RWPE1 (cell line): ENCODE data around the gene ZNF442.
"Not testable (repeated sequence)": the region's sequence is repeated elsewhere in the genome, so short reads cannot be mapped to it uniquely, and the experiment has no call there.

Experiments used
- CTCF ChIA-PET: fragments of 350-600 bp; sonication (Branson Sonifier 250); formaldehyde crosslinking; extraction: SDS; loops from one replicate; lab custom pipeline; 2021; lab: Yijun Ruan, JAX
- POLR2A ChIA-PET: fragments of 400-600 bp; formaldehyde crosslinking; extraction: SDS; loops from one replicate; lab custom pipeline; 2020; ENCODE audit warnings: antibody characterized with exemption; ENCODE audit not compliant: low non-redundant PET; lab: Yijun Ruan, JAX
- DNase-seq: peaks from one replicate; pipeline ENCODE4 v3.0.0; 2012; ENCODE audit warnings: low spot score
- H3K27ac ChIP-seq: fragments of 450-650 bp; 2 replicates; pipeline ENCODE4 v1.5.1; 2017
- TF ChIP-seq, protein P1 (sequence below): fragments of 450-650 bp; conservative IDR thresholded peaks from 2 replicates; pipeline ENCODE4 v1.5.1; 2017; ENCODE audit warnings: low read depth, mild to moderate bottlenecking

Gene ZNF442

DNA sequence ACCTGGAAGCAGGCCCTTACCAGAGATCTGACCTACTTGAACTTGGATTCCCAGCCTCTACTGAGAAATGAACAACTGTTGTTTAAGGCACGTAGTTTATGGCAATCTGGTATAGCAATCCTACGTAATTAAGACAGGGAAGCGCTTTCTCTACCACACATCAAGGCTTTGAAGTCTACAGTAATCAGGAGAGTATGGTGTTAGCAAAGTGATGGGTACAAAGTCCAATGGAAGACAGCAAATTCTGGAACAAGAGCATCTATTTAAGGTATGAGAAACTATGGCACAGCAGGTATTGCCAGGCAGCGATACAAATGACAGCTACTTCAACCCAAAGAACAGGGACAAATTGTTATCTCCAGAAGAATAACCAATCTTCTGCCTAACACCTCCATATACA lies 35.1 kb downstream of the ZNF442 start:
- ChIA-PET CTCF (no interaction called here), POLR2A (interaction anchor here (0.7 kb wide), 1 partner anchor 35 kb away, joined by 3 read pairs; no protein-coding TSS in a partner anchor)
- TF ChIP-seq, protein P1, sequence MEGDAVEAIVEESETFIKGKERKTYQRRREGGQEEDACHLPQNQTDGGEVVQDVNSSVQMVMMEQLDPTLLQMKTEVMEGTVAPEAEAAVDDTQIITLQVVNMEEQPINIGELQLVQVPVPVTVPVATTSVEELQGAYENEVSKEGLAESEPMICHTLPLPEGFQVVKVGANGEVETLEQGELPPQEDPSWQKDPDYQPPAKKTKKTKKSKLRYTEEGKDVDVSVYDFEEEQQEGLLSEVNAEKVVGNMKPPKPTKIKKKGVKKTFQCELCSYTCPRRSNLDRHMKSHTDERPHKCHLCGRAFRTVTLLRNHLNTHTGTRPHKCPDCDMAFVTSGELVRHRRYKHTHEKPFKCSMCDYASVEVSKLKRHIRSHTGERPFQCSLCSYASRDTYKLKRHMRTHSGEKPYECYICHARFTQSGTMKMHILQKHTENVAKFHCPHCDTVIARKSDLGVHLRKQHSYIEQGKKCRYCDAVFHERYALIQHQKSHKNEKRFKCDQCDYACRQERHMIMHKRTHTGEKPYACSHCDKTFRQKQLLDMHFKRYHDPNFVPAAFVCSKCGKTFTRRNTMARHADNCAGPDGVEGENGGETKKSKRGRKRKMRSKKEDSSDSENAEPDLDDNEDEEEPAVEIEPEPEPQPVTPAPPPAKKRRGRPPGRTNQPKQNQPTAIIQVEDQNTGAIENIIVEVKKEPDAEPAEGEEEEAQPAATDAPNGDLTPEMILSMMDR = no peak
- H3K27ac ChIP-seq = no peak overlapping the region
- no peak for DNase-seq

DNA sequence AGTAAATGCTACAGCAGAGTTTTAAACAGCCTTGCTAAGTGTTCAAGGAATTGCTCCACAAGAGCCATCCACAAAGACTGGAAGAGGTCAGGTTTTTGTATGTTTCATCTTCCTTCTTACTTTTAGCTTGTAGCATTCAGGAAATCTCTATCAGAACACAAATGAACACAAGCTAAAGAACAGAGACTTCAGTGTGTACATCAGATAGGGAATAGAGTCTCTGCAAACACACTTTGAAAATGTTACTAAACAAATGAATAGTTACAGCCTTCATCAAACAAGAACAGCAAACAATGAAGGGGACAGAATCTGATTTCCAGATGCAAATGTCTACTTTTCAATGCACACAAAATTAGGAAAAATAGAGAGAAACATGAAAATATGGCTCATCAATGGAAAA lies 39.8 kb downstream of the ZNF442 start:
- no peak for DNase-seq
- H3K27ac ChIP-seq = no peak overlapping the region
- POLR2A ChIA-PET = no interaction called here
- TF ChIP-seq, protein P1 = no peak
- CTCF ChIA-PET = no interaction called here

DNA sequence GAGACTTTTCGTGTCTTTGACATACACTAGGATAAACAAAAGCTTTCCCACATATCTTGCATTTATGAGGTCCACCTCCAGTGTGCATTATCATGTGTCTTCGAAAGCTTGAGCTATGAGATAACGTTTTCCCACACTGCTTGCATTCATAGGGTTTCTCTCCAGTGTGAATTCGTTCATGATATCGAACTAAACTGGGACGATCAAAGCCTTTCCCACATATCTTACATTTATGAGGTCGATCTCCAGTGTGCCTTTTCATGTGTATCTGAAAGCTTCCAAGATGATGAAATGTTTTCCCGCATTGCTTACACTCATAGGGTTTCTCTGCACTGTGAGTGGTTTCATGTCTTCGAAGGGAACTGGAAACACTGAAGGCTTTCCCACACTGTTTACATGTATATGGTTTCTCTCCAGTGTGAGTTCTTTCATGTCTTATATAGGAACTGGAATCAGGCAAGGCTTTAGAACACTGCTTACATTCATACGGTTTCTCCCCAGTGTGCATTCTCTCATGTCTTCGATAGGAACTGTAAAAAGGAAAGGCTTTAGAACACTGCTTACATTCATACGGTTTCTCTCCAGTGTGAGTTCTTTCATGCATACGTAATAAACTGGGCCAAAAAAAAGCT lies 46.6 kb downstream of the ZNF442 start:
- CTCF ChIA-PET = no interaction called here
- POLR2A ChIA-PET = no interaction called here
- TF ChIP-seq, protein P1 = no peak

DNA sequence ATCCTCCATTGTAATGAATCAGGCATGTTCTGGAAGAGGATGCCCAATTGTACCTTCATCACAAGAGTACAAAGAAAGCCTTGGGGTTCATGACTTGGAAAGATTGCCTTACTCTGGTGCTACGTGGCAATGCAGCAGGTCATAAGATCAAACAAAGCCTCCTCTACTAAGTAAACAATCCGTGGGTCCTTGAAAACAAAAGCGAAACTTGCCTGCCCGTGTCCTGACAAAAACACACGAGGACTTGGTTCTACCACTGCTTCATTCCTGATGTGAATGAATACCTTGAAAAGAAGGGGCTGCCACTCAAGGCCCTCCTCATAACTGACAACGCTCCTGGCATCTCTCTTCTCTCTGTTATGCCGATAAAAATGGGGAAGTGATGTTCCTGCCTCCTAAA lies 50.9 kb downstream of the ZNF442 start:
- POLR2A ChIA-PET = no interaction called here

More for the DNA sequence above, 46.6 kb downstream of the ZNF442 start:
- no peak overlapping the region for H3K27ac ChIP-seq
- no peak for DNase-seq

DNA sequence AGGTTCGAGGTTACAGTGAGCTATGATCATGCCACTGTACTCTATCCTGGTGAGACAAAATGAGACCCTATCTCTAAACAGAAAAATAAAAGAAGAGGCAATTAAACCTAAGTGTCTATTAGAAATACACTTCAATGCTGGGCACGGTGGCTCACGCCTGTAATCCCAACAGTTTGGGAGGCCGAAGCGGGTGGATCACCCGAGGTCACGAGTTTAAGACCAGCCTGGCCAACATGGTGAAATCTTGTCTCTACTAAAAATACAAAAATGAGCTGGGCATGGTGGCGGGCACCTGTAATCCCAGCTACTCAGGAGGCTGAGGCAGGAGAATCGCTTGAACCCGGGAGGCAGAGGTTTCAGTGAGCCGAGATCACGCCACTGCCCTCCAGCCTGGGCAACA lies 56.6 kb downstream of the ZNF442 start:
- CTCF ChIA-PET, H3K27ac ChIP-seq, DNase-seq, POLR2A ChIA-PET: not testable (repeated sequence)

More for the DNA sequence above, 50.9 kb downstream of the ZNF442 start:
- CTCF ChIA-PET = interaction anchor here (0.6 kb wide), 1 partner anchor 193 kb away, joined by 3 read pairs; no protein-coding TSS in a partner anchor
- TF ChIP-seq, protein P1 = no peak
- H3K27ac ChIP-seq = no peak overlapping the region
- no peak for DNase-seq
